ENCODE data around the gene KRAS. TPM values are rescaled to one million over a fixed set of nuclear protein-coding genes. Genes with fewer than 3 reads are reported as not detected.

The KRAS gene
- total RNA-seq, 6 experiments from 2014 or later: 15.9 to 20.5 (median 18.0) TPM

- DNase-seq: no peak
- no peak for TF ChIP-seq CTCF (IDR thresholded peaks at IDR 0.05)
- Mint-ChIP-seq H3K9me3 (no peaks in the 10 kb centered on the region), H3K36me3 (ENCODE audit: low read depth) (no peaks in the 10 kb centered on the region), H3K4me3 (no peak overlapping the region), H3K27me3 (ENCODE audit: insufficient read depth) (no peaks in the 10 kb centered on the region), H3K4me1 (ENCODE audit: low read depth) (no peaks in the 10 kb centered on the region), H3K27ac (no peak overlapping the region)
Observed at GRCh38 chr12:25162866-25163265, 87.9 kb downstream of the KRAS start.

- peaks cover 46% of the 10 kb centered on the region for H3K4me1 Mint-ChIP-seq (ENCODE audit: low read depth)
- no peak for DNase-seq
- H3K36me3 Mint-ChIP-seq (ENCODE audit: low read depth): no peaks in the 10 kb centered on the region
- no peaks in the 10 kb centered on the region for H3K9me3 Mint-ChIP-seq
- no peaks in the 10 kb centered on the region for H3K27me3 Mint-ChIP-seq (ENCODE audit: insufficient read depth)
- no peak for TF ChIP-seq CTCF (IDR thresholded peaks at IDR 0.05)
- no peak overlapping the region for H3K4me3 Mint-ChIP-seq
- no peak overlapping the region for H3K27ac Mint-ChIP-seq
Observed at GRCh38 chr12:25156061-25156460, 94.7 kb downstream of the KRAS start.

GRCh38 chr12:25155022-25155576, 95.6 kb downstream of the KRAS start:
- Mint-ChIP-seq H3K36me3 (ENCODE audit: low read depth) (no peaks in the 10 kb centered on the region), H3K4me1 (ENCODE audit: low read depth) (peaks cover 53% of the 10 kb centered on the region), H3K27ac (peak overlapping the region; percentile 67), H3K9me3 (no peaks in the 10 kb centered on the region), H3K27me3 (ENCODE audit: insufficient read depth) (no peaks in the 10 kb centered on the region), H3K4me3 (peak overlapping the region; percentile 66)
- DNase-seq: peak; percentile 55
- TF ChIP-seq CTCF (IDR thresholded peaks at IDR 0.05): peak; percentile 90

Other genes with a start within 250 kb of the KRAS start
- gene DNAI7, start 55.8 kb downstream of the KRAS start, total RNA-seq (2021; fragmentation: NEBNext Ultra II Directional; extraction: Animal tissue kit (Norgen Biotek cat#: 25700)): under 1 TPM in 4 of 6 experiments, not detected in 2; 0.16 to 0.48 (median 0.30) TPM
- 10 to 100 TPM; 19.1 to 29.2 (median 25.7) TPM for gene ETFRF1, start 55.7 kb downstream of the KRAS start, total RNA-seq (2021; fragmentation: NEBNext Ultra II Directional; extraction: Animal tissue kit (Norgen Biotek cat#: 25700))

Data from HFFc6 (cell line).